HG03064 (cell line): ENCODE data around the gene SSR1.
"Not testable (repeated sequence)": the region's sequence is repeated elsewhere in the genome, so short reads cannot be mapped to it uniquely, and the experiment has no call there.

Experiments used
- ATAC-seq: cut with Tn5 transposase; IDR thresholded peaks from one replicate; pipeline ENCODE4 v1.9.1; 2021; ENCODE audit warnings: low read depth; ENCODE audit not compliant: unreplicated experiment

SSR1 gene

DNA sequence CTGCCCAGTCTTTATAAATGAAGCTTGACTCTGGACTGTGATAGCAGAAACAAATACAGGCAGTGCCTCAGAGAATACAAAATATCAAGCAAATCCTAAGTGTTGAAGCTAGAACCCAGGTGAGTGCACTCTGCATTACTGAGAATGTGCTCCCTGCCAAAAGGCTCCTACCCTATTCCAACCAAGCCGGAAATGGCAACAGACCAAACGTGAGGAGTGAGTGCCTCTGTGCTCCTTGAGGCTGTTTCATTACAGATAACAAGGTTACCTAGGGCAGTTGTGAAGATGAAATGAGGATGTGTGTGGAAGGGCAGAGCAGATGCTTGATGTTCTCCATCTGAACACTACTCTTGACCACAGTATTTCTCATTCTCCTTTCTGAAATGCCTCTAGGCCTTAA is 29.3 kb downstream of the SSR1 start:
- ATAC-seq, result no peak

DNA sequence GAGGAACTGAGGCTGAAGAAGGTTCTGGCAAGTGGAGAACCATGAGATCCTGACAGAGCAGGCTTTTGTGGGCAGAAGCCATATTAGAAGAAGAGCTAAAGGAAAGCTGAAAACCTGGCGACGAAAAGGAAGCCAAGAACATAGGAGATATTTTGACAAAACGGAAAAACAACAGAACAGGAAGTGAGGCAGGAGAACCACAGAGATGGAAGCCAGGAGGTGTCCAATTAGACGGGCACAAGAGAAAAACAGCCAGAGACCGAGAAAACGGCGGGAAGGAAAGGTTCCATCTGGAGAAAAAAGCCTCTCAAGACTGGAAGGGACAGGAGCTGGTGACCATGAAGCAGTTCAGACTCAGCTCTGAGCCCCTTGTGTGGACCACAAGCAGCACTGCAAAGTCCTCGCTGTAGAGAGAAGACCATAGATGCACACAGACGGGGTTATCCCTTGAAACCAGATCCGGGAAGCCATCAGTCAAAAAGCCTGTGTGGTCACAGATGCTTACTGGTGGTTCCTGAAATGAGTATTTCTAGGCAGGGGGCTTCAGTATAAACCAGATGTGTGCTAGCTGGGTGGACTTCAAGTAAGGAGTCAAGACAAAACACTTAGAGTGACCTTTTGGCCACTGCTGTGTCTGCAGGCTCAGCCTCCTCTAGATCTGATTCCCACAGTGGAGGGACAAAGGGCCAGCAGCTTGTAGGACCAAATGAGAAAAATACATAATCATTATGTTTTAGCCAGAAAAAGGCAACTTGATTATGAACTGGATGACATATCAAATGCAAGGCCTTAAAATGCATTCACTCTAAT is 30.7 kb downstream of the SSR1 start:
- no peak for ATAC-seq

DNA sequence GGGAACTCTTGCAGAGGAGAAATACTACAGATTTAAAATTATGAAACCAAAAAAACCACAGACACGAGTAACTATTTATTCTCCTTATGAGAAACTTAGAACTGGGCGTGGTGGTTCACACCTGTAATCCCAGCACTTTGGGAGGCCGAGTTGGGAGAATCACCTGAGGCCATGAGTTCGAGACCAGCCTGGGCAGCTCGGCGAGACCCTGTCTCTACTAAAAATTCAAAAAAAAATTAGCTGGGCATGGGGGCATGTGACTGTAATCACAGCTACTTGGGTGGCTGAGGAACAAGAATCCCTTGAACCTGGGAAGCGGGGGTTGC is 36.8 kb downstream of the SSR1 start:
- ATAC-seq, result no peak

DNA sequence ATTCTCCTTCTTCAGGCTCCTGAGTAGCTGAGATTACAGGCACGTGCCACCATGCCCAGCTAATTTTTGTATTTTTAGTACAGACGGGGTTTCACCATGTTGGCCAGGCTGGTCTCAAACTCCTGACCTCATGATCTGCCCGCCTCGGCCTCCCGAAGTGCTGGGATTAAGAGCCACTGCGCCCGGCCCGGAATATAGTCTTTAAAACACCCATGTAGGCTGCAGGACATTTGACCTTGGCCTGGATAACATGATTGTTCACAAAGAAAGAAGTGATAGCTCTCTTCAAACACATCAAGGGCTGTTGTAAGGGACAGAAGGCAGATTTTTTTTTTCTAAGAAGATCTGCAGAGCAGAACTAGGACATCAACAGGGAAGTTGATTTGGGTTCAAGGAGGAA is 38.5 kb downstream of the SSR1 start:
- ATAC-seq, result not testable (repeated sequence)

DNA sequence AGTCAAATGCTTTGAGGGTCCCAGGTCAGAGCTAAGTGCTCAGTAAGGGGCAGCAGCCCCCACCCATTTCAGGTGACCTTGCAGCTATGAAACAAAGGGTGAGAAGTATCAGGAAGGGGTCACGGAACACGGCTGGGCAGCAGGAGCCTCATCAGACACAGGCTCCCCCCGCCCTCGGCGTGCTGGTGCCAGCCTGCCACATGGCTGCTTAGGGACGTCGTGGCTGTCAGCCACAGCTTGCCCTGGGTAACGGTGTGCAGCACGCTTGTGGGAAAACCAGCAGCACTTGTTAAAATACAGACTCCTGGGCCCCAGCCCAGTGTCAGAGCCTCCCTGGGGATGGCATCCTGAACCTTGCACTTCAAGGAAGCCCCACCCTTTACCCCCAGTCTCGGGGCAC is 39.3 kb downstream of the SSR1 start:
- no peak for ATAC-seq

DNA sequence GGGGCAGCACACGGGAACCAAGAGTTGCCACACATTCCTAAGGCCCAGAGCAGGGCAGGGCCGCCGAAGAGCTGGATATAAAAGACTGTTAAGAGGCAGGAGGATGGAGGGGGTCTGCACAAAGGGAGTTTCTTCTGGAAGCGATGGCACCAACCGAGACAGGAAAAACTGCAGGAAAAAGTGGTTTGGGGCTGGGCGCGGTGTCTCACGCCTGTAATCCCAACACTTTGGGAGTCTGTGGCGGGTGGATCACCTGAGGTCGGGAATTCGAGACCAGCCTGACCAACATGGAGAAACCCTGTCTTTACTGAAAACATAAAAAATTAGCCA is 41.8 kb downstream of the SSR1 start:
- no peak for ATAC-seq

DNA sequence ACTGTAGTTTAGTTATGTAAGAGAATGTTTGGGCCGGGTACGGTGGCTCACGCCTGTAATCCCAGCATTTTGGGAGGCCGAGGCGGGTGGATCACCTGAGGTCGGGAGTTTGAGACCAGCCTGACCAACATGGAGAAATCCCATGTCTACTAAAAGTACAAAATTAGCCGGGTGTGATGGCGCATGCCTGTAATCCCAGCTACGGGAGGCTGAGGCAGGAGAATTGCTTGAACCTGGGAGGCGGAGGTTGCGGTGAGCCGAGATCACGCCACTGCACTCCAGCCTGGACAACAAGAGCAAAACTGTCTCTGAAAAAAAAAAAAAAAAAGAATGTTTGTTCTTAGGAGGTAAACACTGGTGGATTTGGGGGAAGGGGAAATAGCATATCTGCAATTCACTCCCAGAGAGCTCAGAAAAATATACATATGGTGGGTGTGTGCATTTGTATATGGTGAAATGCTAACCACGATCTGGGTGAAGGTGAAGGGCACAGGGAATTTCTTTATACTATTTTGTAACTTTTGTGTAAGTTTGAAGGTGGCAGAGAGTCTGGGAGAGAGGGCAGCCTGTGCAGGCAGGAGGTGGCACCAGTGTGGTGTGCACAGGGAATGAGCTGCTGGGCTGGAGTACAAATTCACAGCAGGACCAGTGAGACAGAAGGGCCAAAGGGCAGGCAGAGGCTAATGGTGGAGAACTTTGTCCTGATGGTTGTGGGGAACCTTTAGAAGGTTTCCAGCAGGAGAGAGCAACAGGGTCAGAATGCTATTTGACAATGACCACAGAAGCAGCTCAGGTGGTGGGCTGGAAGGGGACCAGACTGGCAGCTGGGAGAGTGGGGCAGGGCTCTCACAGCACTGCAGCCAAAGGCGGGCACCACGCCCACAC is 42.4 kb downstream of the SSR1 start:
- no peak for ATAC-seq

DNA sequence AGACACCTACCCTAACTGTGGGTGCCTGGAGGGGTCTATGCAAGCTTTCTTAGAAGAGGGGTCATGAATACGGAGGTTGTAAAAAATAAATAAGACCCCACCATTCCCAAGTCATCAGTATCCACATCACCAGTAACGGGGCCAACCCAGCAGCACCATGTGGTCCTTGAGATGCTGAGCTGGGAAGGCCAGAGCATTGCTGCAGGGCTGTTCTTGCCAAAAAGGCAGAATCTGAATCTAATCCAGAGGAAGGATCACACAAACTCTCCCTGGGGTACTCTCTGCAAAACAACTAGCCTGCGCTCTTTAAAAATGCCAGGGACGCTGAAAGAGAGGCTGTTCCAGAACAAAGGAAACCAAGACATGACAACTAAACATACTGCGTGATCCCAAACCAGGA is 43.2 kb downstream of the SSR1 start:
- no peak for ATAC-seq

DNA sequence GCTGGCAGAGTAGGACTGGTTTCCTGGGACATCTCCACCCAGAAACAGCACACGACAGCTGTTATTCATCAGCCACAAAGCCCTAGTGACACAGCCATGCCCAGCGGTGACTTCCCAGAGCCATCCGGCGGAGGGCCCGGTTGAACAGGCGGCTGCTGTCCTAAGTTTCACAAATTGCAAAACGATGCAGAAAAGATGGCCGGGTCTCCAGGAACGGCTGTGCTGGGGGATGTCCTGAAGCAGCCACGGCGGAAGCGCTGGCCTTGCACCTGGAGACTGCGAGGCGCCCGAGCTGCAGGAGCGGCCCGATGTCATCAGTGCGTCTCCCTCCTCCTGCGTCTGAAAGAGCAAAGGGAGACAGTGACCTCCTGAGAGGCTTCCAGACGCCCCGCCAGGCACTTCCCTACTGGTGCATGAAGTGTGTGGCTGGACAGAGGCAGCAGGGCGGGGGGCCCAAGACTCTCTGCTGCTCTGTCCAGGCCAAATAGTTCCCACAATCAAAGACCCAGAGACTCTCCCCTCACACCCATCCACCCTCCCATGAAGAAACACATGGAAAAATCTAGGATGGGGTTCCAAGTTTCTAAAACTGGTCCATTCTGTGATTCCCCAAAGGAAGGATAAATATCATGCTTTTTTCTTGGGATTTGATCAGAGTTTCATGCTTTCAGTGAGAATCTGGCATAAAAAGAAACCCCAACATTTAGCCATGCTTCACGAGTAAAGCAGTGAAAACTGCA is 44.0 kb downstream of the SSR1 start:
- no peak for ATAC-seq

DNA sequence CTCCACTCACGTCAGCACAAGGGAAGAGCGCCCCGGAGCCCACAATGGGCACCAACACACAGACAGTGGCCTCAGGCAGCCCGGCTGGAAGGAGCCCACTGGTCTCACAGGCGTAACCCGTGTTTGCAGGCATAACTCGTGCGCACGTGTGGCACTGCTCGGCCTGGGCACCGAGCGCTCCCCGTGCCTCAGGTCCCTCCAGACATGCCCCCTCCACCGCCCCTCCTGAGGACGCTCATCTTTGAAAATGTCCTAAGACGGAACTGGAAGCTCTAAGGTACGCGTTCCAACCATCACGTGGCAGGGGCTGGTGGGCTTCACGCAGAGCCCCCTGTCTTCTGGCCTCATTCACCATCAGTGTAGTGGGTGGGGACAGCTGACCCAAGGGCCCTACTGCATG is 44.6 kb downstream of the SSR1 start:
- no peak for ATAC-seq

DNA sequence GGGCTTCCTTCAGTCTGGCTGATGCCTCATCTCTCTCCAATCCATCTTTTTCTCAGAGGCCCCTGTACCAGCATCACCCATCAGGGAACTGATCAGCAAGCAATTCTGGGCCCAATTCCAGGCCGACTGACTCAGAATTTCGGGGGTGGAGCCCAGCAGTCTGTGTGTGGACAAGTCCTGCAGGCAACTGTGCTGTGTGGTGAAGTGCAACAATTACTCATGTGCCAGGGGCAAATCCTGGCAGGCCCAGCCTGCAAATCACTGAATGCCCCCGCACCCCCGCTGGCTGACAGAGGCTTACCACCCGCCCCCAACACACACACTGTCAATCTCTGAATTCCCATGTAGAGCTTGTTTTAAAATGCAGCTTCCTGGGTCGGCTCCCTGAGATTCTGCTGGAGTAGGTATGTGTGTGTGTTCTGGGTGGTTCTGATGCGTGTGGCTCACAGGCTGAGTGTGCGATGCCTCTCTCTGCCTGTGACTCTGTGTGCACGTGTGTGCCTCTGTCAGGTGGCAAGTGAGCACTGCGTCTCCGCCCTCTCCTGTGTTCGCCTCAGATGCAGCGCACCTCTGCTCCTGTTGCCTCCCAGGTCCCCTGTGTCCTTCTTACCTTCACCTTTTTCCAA is 45.4 kb downstream of the SSR1 start:
- no peak for ATAC-seq

DNA sequence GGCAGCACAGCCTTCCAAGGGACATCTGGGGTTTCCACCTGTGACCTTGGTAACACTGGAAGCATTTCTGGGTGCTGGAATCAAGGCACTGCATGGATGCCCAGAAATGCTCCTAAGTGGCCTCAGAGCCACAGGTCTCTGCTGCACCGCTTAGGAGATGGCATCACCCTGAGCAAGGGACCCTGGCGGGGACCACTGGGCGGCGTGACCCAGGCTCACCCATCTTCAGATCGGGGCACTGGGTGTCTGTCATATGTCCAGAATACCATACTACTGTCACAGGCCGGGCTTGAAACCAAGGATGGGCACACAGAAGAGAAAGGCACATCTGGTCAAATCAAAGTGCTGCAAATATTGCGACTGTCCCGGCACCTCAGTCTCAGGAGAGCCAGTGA is 45.9 kb downstream of the SSR1 start:
- ATAC-seq, result no peak

DNA sequence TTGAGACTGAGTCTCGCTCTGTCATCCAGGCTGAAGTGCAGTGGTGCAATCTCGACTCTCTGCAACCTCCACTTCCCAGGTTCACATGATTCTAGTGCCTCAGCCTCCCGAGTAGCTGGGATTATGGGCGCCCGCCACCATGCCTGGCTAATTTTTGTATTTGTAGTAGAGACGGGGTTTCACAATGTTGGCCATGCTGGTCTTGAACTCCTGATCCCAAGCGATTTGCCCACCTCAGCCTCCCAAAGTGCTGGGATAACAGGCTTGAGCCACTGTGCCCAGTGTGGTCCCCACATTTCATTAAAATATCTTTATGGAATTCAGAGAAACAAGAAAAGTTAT is 47.6 kb downstream of the SSR1 start:
- ATAC-seq, result not testable (repeated sequence)

DNA sequence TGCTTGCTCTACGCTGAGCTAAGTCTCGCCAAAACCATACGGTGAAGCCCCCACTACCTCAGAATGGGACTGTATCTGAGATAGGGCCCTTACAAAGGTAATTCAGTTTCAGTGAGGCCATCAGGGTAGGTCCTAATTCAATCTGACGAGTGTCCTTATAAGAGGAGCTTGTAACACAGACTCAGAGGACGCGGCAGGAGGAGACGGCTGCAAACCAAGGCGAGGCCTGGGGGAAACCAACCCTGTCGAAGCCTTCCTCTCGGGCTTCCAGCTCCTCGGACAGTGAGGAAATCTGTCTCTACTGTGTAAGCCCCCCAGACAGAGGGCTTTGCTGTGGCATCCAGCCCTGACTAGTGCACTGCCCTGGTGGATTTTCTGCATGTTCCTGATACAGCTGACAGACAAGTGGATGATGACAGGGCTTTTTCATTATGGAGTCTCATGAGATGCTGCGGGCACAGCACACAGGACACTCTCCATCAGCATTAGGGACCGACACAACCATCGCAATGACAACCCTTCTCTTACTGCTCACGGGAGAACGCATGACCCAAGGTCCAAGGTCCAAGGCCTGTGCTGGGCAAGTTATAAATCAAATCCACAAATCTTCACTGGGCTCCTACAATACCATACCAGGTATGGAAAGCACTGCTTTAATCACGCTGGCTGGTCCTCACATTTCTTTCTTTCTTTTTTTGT is 48.2 kb downstream of the SSR1 start:
- no peak for ATAC-seq

DNA sequence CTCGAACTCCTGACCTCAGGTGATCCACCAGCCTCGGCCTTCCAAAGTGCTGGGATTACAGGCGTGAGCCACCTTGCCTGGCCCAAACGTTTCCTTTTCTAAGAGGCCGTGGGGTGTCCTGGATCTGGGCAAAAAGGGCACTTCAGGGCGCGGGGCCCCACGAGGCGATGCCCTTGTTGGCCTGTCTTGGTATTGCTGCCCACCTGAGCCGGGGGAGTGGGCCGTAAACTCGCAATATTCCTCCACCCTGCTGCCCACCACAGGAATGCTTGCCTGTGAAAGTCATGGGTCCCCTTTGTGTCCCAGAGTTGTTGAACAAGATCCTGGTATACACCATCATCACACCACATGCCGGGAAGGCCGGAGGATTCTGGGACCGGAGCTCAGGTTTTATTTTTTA is 49.0 kb downstream of the SSR1 start:
- no peak for ATAC-seq

DNA sequence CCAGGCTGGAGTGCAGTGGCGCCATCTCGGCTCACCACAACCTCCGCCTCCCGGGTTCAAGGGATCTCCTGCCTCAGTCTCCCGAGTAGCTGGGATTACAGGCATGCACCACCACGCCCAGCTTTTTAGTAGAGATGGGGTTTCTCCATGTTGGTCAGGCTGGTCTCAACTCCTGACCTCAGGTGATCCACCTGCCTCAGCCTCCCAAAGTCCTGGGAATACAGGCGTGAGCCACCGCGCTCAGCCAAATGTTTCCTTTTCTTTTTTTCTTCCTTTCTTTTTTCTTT is 49.5 kb downstream of the SSR1 start:
- ATAC-seq, result not testable (repeated sequence)

DNA sequence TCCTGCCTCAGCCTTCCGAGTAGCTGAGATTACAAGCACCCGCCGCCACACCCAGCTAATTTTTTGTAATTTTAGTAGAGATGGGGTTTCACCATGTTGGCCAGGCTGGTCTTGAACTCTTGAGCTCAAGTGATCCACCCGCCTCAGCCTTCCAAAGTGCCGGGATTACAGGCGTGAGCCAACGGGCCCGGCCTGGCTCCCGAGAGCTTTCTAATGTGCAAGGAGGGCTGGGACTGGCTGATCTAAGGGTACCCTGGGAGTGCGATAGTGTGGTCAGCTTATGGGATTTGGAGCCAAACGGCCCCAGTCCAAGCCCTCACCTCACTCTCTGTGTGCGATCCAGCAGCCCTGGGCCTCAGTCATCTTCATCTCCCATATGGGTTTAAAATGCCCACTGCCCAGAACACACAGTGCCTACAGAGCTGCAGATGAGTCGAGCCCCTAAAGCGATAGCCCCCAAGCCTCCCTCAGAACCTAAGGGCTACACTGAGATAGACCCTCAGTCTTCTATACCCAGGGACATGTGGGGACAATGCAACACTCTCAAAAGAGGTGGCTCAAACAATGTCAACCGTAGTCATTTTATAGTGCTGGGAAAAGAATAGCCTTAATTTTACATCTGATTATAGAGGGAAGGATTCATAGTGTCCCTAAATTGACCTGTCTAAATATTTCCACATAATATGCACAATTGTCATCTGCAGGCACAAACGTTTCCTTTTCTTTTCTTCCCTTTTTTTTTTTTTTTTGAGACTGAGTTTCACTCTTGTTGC is 50.1 kb downstream of the SSR1 start:
- ATAC-seq, result no peak

DNA sequence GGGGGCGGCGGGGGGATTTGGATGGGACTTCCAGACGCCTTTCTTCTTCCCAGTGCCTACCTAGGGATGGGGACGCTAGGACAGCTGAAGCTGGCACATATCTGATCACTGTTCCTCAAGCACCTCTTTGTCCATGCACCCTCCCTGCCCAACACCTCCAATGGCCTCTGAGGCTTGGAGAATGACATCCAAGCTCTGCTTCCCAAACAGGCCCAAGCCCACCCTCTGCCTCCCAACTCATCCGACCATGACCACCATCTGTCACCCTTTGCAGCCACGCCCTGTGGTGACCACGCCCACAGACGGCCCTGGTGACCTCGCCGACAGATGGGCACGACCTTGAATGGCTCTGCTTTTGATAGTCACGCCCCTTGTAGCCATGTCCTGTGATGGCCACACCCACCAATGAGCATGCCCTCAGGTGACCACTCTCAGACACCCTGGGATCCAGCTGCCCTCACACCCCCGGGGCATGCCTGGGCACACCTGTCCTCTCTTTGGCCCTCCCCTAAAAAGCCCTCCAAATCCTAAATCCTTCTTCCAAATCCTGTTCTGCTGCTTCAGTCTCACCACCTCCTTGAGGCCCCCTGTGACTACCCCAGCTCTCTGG is 51.0 kb downstream of the SSR1 start:
- no peak for ATAC-seq

DNA sequence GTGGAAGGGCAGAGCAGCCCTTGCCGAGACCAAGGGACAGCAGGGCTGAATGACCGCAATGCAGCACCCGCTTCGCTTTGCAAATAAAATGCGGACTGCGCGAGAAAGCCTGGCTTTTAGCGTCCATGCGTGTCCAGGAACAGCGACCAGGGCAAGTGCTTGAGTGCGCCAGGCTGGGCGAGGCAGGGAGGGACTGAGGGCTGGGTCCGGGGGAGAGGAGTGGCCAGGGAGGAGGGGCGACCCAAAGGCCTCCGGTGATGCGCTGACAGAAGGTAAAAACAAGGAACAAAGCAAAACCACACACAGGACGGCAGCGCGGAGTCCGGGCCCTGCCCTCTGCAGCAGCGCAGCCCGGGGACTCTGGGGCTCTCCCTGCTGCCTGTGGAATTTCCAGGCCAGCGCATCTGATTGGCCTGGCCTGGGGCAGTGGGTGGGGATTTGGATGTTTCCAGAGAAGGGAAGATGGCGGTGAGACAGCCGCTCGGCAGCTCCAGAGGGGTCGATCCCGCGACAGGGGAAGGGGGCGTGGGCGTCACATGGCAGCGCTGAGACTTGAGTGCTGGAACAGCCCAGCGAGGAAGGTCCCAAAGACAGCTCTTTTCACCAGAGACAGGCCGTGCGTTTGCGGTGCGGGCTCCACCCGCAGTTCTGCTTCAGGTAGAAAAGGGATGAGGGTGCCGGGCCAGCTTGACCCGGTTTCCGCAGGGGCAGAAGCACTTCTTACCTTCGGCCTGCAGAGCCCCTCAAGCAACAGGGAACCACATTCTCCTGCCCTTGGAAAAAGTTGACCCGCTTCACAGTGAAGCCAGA is 51.8 kb downstream of the SSR1 start:
- ATAC-seq, result peak; percentile 56
